CD4-positive, alpha-beta T cell treated with Interleukin-1 beta for 1 hour (primary cell): ENCODE results near the gene TLK1.

Experiments
- DNase-seq, 2 donors: peaks; one replicate each; pipeline ENCODE4 v3.0.0-alpha.2; 2020 to 2022

TLK1 gene

GRCh38 chr2:171160119-171160955 lies at the start of gene TLK1:
TSS of gene TLK1 (minus strand) at chr2:171160893. CDS start at chr2:171160428, 465 bp downstream.
- DNase-seq, result peak; percentile 54 to 85

DNA sequence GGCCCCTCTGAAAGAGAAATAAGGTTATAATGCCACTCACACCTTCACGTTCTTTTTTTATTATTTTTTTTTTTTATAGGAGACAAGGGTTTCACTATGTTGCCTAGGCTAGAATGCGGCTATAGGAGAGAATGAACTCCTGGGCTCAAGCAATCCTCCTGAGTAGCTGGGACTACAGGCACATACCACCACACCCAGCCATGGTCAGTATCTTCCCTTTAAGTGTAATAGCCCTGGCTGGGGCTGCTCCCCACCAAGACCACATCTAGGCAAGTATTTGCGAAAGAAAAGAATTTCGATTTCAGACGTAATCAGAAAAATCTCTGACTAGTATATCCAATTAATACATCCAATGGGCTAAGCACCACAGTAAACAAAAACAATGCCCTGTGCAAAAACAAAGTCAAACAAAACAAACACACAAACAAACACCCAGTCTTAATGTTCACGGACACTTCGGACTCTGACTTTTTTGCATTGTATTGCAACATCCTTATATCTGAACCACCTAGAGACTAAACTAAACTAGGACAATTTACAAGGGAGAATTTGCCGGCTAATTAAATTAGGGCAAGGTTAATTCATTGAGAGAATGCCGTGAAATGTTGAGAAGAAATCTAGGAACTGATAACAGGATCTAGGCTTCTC lies 49.6 kb upstream of the TLK1 start:
- no peak for DNase-seq

DNA sequence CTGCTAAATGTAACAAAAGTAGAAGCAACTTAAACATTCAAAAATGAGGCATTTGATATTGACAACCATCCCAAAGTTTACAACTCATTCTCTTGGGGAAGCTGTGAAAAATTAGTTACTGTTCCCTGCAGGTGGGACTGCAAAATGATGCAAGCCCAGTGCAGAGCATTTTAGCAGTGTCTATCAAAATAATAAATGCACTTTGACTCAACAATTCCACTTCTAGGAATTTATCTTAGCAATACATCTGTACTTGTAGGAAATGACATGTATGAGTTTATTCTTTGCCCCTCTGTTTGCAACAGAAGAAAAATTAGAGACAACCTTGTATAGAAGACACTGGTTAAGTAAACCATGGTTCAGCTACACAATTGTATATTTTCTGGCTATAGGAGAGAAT lies 48.0 kb upstream of the TLK1 start:
- DNase-seq, result no peak

- DNase-seq, result no peak
These were observed 45.9 kb upstream of the TLK1 start for GRCh38 chr2:171206422-171207115.

DNA sequence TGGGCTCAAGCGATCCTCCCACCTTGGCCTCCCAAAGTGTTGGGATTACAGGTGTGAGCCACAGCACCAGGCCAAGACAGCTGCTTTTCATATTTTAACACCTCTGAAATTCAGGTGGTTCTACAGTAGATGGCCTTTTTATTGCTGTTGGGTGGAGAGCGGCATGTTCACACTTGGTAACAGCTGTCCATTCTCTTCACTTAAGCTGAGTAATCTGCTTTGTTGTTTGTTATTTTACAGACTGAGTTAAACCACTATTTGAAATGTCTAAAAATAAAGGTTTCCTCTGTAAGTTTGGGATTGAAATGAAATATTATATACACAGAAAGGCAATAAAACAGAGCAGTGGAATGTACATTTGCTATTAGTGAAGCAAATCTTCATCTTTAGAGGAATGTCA lies 44.9 kb upstream of the TLK1 start:
- DNase-seq, result no peak

DNA sequence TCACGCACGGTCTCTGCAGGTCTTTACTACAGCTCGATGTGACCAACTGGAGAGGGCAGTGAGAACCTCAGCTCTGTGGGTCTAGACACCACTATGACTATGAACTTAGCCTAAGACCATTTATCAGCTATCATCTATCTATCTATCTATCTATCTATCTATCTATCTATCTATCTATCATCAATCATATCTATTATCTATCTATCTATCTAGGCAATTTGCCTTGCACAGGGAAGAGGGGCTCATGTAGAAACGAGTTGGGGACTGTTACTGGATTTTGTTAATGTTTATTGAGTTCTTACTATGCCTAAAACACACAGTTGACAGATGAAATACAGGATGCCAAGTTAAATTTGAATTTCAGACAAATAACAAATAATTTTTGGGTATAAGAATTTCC lies 41.1 kb upstream of the TLK1 start:
- DNase-seq, result no peak

- no peak for DNase-seq
These were observed 40.6 kb upstream of the TLK1 start for GRCh38 chr2:171201271-171201670.

GRCh38 chr2:171200469-171200868 lies 39.8 kb upstream of the TLK1 start:
- DNase-seq, result no peak

DNA sequence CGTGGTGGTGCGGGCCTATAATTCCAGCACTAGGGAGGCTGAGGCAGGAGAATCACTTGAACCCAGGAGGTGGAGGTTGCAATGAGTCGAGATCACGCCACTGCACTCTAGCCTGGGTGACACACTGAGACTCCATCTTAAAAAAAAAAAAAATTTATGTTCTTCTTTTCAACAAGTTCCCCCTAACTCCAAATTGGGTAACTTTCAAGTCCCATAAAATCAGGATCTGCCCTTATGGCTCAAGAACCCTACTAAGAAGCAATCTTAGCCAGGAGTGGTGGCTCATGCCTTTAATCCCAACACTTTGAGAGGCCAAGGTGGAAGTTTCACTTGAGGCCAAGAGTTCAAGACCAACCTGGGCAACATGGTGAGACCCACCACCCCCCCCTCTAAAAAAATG lies 30.3 kb upstream of the TLK1 start:
- no peak for DNase-seq

GRCh38 chr2:171187819-171188218 lies 27.1 kb upstream of the TLK1 start:
- DNase-seq, result no peak

DNA sequence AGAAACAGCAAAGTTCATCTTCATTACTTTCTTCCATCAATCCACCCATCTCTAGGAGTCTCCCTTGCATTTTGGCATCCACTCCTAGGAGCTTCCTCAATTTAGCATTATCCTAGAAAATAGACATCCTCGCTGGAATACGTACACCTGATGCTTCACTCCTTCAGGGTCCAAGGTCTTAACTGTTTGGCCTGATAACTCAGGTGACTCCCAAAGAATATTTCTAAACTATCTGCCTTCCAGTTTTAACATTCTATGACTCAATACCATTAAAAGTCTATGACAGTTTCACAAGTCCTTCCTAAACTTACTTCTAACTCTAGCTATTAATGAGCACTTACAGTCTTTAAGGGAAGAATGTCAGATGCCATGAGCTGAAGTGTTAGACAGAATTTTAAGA lies 26.5 kb upstream of the TLK1 start:
- no peak for DNase-seq

DNA sequence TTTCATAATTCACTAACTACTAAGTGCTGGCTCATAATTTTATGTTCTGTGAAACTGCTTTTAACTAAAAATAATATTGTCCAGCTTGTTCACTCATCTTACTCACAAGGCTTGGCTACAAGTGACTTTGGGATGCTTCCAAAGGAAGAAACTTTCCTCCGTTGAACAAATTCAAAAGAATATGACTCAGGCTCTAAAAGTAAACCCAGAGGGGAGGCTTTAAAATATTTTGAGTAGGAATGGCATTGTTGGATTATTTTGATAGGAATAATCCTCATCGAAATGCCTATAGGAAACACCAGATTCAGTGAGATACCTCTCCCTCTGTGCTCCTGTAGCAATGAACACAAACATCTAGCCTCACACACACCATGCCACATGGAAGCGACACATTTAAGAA lies 25.2 kb upstream of the TLK1 start:
- DNase-seq, result no peak

DNA sequence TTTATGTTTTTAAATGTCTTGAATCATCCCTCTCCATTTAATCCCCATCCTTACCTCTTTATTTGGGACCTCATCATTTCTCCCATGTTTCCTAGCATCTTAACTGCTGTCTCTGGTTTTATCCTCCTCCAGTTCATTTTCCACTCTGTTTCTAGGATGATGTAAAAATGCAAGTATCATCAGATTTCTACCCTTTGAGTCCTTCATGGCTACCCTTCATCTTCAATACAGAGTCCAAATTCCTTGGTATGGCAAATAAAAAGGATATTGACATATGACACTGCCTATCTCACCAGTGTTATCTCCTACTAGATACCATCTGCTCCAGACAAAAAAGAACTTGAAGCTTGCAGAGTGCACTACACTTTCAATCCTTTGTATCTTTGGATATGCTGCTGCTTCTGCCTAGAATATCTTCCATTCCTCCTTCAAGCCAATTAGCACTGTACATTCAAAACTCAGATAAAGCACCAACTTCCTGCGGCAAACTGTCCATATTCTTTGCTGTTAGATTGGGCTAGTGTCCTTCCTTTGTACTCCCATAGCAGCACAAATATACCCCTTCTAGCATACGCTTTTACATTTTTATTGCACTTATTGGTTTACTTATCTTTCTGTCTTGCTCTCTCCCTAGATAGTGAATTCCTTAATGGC lies 24.6 kb upstream of the TLK1 start:
- no peak for DNase-seq

DNA sequence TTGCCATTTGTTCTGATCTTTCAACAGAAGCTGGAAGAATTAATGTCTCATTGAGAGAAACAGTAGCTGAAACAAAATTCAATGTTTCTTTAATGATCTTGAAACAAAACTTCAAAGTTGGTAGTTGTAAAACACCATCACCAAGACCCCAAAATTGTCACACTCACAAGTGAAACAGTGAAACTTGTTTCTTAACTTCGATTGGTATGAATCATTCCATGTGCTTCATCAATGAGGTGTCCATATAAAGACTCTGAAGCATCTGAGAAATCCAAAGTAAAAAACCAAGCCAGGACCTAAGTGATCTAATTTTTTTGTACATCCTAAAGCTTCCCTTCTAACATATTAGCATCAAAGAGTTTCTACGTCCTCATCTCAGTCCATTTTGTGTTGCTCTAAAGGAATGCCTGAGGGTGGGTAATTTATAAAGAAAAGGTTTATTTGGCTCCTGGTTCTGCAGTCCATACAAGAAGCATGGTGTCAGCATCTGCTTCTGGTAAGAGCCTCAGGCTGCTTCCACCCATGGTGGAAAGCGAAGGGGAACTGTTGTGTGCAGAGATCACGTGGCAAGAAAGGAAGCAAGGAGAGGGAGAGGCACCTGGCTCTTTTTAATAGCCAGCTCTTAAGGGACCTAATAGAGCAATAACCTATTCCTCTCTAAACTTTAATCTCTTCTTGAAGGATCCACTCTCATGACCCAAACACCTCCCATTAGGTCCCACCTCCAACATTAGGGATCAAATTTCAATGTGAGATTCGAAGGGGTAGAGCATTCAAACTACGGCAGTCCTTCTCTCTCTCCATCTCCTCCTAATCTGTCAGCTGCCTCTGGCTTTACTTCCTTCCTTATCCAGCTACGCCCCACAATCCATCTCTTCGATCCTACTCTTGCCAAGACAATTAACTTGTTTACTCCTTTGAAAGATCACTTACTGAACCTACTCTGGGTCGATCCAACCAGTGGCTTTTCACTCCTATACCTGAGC lies 20.7 kb upstream of the TLK1 start:
- no peak for DNase-seq

DNA sequence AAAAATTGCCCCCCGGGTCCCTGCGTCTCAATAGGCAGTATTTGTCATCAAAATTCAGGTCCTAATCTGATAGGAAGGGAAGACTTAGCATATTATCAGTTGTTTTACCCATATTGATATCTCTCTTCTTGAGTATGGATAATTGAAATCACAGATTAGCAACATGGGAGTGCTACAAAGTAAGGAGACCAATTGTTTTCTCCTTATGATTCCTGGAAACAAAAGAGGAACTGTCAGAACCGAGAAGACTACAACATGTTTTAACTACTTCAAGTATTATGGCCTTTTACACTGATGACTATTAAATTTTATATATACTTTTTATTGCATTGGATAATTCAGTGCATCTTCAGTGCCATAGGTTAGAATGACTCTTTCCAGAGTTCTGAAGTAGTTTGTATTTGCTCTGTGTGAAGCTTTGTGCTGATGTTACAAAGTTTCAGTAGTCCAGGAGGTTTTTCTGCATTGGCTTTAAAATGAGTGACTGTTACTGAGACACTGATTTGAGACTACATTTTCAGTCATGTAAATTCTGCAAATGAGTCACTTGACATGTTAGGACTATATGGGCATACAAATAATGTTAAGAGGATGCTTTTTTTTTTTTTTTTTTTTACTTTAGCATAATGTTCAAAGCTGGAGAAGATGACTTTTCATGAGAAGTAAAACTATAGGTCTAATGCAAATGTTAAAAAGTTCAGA lies 19.7 kb upstream of the TLK1 start:
- DNase-seq, result no peak

DNA sequence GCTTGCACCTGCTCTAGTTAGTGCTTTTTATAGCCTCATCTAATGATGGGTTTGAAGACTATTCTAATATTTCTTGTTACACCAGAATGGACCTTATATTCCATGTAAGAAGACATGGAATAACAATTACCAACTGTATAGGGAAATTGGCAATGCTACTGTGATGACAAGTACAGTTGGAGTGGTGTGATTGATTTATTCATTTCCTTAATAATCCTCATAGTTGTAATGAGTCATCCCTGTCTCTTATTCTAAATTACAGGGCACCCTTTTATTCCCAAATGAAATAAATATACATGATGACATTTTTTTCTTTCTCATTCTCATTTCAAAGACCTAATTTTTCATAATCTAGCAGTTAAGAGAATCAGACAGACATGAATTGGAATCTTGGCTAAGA lies 18.3 kb upstream of the TLK1 start:
- DNase-seq, result no peak

- DNase-seq, result no peak
These were observed 15.8 kb upstream of the TLK1 start for GRCh38 chr2:171176516-171176915.

- DNase-seq, result no peak
These were observed 13.4 kb upstream of the TLK1 start for GRCh38 chr2:171174075-171174474.

DNA sequence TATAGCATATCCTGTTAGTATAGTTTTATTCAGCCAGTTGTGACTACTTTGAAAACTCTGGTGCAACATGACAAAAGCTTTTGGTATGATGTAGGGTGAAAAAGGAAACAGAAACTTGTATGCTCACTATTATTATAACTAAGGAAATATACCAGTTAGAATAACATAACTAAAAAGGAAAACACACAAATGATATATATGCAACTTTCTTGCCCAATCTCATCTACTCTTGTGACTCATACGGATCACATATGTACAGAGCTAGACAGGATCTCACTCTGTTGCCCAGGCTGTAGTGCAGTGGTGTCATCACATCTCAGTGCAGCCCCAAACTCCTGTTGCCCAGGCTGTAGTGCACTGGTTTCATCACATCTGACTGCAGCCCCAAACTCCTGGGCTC lies 12.4 kb upstream of the TLK1 start:
- DNase-seq, result no peak

GRCh38 chr2:171171808-171172207 lies 11.1 kb upstream of the TLK1 start:
- no peak for DNase-seq

DNA sequence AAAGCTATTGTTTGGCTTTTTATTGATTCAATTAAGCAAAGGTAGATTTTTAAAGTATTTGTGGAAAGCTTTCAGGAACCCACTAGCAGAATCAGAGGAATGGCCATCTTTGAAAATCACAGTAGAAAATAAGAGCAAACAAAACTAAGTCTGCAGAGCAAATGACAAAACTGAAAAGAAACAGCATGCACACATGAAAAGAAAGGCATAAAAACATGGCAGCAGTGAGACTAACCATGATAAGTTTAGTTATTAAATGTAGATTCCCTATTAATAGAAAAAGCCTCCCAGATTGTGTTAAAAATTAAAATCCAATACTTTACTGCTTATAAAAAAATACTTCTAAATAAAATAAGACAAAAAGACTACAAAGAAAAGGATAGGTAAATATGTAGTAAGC lies 9.1 kb upstream of the TLK1 start:
- DNase-seq, result no peak

DNA sequence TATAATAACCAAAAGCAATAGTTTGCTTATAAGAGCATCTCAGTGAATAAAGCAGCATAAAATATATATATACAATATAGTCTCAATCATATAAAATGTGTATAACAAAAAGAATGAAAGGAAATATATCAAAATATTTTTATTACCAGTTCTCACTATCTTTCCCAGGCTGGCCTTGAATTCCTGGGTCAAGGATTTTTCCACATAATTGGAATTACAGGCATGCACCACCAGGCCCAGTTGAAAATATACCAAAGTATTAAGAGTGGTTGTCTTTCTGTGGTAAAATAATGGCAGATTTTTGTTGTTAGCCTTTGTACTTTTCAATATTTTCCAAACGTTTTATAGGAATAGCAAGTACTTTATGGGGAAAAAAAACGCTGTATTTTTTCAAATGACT lies 8.6 kb upstream of the TLK1 start:
- DNase-seq, result no peak
